GM18517 (cell line): ENCODE measurements around the gene LRFN5.
"Not testable (repeated sequence)": the region's sequence is repeated elsewhere in the genome, so short reads cannot be mapped to it uniquely, and the experiment has no call there.

Source experiments
- ATAC-seq: cut with Tn5 transposase; IDR thresholded peaks from one replicate; pipeline ENCODE4 v1.9.1; 2021; ENCODE audit warnings: mild to moderate bottlenecking, moderate library complexity; ENCODE audit not compliant: unreplicated experiment

Gene LRFN5

DNA sequence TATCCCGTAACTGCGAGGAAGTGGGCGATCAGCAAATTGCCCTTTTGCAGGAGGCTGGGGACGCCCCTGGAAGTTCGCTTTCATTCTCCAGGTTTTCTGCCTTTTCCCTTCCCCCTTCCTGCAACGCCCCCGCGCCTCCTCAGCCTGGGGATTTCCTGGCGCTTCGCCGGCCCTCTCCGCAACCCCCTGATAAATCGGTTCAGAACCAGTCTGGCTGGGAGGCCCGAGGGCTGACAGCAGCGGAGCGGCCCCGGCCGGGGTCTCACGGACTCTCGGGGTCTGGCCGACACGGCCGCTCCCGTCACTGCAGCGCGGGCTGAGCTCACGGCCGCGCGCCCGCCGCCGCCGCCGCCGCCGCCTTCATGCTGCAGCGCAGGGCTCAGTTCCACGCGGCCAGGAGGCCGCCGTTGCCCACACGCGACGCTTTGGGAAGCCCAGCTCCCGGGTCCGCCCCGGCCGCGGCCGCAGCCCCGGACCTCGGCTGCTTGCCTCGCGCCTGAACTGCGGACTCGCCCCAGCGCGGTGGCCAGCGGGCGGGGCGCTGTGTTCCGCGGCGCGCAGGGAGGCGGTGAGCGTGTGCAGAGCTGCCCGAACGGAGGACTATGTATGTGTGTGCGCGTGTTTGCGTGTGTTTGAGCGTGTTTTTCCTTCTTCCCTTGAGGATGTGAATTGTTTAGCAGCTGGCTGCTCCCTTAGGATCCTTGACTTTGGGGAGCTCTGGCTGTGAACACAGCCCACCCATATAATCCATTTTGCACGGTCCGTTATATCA lies at the start of gene LRFN5:
Gene LRFN5, plus strand, starts transcription at position 345 of the 772 bp plus-strand sequence.
- ATAC-seq, result no peak

DNA sequence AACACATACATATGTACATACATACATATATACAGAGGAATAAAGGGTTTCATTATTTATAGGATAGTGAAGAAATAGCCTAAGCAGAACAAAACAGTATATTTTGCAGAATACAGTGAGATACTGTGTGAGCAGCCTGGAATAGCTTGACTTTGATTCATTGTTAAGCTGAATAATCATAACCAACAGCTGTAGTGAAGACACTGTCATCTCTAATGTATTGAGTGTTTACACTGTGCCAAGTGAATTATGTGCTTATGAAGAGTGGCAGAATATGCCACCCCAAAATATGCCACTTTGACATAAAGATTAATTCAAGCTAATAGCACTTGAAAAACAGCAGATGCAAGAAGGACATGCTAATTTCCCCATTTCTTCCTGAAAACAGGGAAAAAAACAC lies 48.2 kb upstream of the LRFN5 start:
- no peak for ATAC-seq

- ATAC-seq, result not testable (repeated sequence)
Measured at GRCh38 chr14:41566864-41567263, 39.8 kb upstream of the LRFN5 start.

- no peak for ATAC-seq
Measured at GRCh38 chr14:41568979-41569378, 37.7 kb upstream of the LRFN5 start.

DNA sequence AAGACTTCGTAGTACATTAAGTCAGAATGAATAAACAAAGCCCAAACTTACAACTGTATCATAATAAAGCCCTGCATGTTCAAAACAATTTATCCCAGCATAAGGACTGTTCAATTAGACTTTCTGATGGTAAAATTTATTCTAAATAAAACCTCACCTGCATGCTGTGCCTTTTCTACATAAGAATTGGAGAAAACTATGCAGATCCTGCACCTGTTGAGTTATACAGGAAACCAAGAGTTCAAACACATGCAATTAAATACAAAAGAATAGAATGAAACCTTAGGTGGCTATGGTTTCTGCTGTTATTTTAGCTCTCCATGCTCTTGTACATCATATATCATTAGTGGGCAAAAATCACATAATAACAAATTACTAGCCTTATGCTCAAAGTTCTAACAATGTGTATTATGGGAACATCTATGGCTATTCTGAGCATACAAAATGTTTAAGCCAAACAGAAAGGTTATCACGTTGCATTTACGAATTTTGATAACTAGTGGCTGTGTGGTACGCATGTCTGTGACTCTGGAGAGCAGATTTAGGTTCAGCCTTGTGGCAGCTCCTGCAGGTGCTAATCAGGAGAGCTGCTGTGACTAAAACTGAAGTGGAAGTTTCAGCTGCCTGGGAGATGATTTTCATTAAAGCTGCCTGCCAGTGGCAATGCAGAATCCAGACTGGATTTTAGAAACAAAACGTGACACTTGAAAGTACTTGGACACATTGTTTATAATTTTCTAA lies 36.1 kb upstream of the LRFN5 start:
- no peak for ATAC-seq

DNA sequence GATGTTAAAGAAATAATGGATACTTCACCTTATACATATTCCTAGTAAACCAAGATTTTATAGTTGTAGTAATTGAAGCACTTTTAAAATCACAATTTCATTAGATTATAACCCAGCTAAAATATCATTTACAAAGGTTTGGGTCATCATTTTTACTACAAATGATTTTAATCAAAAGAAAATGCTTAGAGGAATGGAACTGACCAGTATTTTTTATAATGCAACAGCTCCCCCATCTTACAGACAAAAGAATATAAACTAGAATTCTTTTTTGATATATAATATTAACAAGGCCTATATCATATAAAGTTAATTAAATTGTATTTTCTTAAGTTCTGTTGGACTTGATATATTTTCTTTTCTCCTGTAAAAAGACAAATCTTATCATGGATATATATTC lies 20.4 kb upstream of the LRFN5 start:
- ATAC-seq, result no peak

DNA sequence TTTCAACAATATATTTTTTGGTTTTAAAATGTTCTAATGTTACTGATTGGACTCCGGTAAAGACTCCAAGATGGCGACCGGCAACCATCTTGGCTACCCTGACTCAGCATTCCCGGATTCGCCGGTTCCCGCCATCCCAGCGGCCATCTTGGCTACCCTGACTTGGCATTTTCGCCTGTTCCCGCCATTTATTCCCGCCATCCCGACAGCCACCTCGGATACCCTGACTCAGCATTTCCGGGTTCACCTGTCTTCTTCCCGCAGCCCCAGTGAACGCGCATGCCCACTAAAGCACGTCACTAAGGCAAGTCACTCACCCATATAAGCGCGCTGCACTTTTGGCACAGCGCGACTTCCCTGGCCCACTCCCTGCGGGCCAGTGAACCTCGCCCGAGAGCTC lies 9.0 kb upstream of the LRFN5 start:
- no peak for ATAC-seq

GRCh38 chr14:41599805-41600385 lies 6.8 kb upstream of the LRFN5 start:
- ATAC-seq, result not testable (repeated sequence)

GRCh38 chr14:41604721-41605531 lies 1.8 kb upstream of the LRFN5 start:
- ATAC-seq, result no peak

DNA sequence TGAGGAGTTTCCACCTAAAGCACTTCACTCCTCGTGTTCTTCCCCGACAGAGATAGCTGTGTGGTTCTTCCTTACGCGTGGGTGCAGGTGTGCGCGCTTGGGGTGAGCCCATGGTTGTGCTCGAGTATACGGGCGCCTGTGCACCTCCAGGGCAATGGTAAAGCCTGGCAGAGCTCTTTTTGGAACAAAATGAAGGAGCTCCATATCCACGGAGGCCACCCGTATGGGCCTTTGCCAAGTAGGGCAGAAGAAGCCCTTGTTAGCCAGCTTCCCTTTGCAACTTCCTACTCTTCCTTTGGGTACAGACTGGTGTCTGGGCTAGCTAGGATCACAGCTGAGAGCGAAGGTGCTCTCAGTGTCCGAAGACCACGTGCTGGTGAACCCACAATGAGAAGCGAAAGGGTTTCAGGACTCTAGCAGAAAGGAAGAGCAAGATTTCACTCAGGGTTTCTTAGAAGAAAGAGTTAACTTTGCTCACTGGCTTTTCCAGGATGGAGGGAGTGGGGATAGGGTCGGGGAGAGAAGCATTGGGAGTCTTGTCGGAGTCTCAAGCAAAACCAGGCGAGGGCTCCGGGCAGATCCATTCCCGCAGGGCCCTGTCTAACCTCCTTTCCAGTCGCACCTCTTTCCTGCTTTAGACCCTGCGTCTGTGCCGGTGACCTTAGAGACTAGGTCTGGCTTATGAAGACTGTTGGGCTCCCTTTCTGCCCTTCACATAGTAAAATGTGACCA lies 960 bp upstream of the LRFN5 start:
- ATAC-seq, result no peak

DNA sequence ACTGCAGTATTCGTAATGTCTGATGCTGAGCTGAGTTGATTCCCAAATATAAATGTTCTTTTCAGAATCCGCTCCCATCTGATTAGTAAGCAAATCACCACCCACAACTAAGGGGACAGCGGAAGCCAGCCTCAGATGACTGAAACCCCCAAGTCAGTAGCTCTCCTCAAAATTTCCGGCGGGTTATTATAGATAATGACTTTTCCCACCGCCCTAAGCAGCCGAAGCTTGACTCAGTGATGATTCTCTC lies 469 bp upstream of the LRFN5 start:
- no peak for ATAC-seq

- ATAC-seq, result no peak
Measured at GRCh38 chr14:41607304-41607775, 664 bp downstream of the LRFN5 start.

DNA sequence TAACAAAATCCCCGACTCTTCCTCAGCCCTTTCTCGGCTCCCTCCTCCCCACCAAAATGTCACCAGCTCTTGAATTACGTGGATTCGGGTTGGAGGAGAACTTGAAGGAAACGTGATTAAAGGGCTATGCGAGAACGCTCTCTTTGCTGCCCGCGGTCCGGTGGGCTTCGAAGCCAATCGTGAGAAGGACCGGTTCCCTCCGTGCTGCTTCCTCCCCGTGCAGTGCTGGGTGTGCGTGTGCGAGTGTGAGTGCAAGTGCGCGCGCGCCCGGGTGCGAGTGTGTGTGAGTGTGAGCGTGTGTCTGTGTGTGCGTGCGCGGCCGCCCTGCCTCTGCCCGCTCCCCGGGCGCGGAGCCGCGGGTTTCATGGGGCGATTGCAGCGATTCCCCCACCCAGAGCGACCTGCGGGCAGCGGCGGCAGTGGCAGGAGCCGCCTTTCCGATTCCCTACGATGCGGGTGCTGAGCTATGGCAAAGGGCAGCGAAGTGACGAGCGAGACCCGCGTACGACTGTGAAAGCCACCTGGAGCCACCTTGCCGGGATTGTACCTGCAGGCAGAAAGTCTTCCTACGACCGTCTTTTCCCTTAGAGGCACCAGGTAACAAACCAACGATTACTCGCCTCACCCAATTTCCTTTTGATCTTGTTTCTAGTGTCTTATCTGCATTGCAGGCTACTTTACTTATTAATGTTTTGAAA lies 1.4 kb downstream of the LRFN5 start:
- no peak for ATAC-seq

DNA sequence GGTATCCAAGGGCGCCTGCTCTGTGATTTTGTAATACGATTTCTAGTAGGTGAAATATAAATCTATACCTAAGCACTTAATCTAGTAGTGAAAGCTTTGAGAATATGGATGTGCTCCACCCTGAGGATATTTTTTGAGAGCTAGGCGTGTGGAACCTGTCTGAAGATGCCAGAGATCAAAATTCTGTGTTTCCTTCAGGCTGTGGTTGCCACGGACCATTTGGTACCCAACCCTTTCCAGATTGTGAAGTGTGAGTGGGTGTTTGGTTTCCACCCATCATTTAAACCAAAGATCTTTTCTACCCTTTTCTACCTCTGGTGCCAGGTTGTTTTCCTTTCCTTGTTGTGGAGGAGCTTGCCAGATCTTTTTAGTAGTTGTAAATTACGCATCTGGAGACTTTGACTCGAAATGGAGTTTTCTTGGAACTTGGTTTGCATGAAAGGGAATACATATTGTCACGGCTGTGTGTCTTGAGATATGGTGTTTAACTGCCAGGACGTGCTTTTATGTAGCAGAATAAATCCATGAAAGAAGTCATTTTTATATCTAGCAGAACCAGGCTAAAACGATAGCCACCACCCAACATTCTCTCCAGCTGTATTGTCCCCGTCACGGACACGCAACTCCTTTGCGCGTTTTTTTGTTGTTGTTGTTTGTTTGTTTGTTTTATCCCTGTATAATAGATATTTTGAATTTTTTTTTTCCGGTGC lies 2.2 kb downstream of the LRFN5 start:
- no peak for ATAC-seq

DNA sequence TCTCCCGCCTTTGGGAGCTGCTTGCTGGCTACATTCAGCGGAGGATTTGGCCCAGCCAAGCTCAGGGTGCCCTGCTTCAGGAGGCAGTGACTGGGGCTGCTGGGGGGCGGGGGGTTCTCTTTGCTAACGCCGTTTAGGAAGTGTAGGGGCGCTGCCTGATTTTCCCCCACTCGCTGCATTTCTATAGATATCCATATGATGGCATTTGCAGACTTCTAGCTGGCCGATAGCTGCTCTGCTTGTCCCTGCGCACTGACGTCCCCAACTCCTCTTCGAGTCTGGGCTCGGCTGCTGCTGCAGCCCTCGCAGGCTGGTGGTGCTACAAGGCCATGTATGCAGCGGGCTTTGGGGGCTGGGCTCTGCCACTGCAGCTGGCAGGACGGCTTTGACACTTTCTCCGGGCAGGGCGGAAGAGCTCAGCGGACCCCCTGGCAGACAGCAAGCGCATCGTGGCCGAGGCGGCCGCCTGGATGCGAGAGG lies 3.1 kb downstream of the LRFN5 start:
- no peak for ATAC-seq

DNA sequence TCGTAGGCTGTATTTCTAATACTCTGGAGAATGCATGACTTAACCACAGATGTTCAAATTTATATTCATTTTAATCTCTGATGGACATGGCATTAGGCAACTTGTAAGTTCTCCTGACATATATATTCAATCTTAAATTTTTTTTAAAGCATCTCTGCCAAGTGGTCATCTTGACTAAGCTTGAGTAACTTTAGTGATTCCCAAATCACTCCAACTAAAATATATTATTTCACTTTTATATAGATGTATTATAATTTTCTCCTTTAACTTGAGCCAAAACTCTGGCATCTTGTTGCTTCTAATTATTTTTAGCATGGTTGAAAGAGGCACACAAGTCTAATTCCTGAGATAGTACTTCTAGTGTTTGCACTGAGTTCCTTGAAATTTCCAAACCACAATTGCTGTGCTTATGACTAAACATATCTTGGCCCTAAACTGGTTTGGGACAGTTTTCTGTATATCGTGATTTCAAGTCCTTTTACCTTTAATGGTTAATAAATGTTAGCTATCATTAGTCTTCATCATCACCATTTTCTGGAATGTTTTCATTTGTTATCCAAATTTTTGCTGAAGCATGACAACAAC lies 8.4 kb downstream of the LRFN5 start:
- ATAC-seq, result no peak

DNA sequence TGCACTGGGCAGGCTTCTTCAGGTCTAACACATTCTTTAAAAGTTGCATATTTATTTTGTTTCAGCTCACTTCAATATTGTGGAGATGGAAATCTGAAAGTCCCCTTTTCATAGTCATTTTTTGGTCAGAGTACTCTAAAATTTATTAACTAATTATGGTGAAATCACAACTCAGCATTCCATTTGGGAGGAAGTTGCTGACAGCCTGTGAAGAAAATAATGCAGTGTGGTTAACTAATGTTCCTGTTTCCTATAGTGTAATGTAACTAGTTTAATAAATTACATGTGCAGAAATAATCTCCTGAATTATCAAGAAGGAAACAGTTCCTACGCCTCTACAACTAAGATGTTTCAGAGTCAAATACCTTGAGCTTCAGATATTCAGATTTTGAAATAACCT lies 17.1 kb downstream of the LRFN5 start:
- ATAC-seq, result no peak

DNA sequence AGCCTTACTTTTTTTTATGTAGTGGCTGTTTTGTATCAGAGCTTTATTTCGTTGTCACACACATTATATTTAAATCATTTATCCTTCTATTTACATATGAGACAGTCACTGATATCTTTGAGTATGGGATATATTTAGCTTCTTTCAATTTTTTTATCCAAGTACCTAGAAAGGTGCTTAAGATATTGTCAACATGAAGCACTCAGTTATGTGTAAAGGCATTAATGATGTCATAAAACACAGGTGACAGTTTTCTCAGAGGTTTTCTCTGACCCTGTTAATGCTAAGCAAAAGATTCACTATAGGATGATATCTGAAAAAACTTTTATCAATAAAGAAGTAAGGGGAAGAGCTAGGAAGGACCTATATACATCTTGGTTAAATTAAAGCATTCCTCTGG lies 23.2 kb downstream of the LRFN5 start:
- no peak for ATAC-seq

DNA sequence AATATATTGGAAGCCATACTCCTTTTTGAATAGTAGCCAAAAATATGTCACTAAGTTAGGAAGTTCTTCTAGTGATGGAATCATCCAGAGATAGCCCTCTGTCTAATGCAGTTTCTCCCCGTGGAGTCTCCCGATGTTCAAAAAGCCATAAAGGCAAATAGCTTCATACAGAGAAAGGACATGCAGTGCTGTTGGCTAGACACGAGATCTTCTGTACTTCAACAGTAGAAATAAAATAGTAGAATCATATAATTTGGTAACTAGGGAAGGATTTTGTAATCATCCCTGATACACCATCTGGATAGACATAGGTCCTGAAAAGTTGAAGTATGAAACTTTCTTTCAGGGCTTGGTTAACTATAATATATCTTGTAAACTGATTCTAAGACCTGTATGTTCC lies 27.6 kb downstream of the LRFN5 start:
- no peak for ATAC-seq
